Nephron progenitor cell (in vitro differentiated cells): Measurements from ENCODE around the gene SLC1A1.

ENCODE experiments used
- DNase-seq: peaks from one replicate; pipeline ENCODE4 v3.0.0; 2021
- H3K27ac Mint-ChIP-seq: 2 replicates; pipeline ENCODE4 v1.8.0; 2021; ENCODE audit warnings: mild to moderate bottlenecking, moderate library complexity, mixed read lengths
- H3K27me3 Mint-ChIP-seq: 2 replicates; pipeline ENCODE4 v1.8.0; 2021; ENCODE audit warnings: mild to moderate bottlenecking, low read depth, mixed read lengths; ENCODE audit not compliant: poor library complexity
- H3K36me3 Mint-ChIP-seq: 2 replicates; pipeline ENCODE4 v1.8.0; 2021; ENCODE audit warnings: low read depth, mixed read lengths
- H3K4me1 Mint-ChIP-seq: 2 replicates; pipeline ENCODE4 v1.8.0; 2021; ENCODE audit warnings: mixed read lengths
- H3K4me3 Mint-ChIP-seq: 2 replicates; pipeline ENCODE4 v1.8.0; 2021; ENCODE audit warnings: mild to moderate bottlenecking, moderate library complexity, mixed read lengths
- H3K9me3 Mint-ChIP-seq: 2 replicates; pipeline ENCODE4 v1.8.0; 2021; ENCODE audit warnings: mild to moderate bottlenecking, moderate library complexity, mixed read lengths
- CTCF ChIP-seq: fragments of 200-600 bp; sonication (generic); IDR thresholded peaks from 2 replicates; pipeline ENCODE4 v1.5.0; 2021; ENCODE audit warnings: antibody characterized with exemption

SLC1A1 gene

GRCh38 chr9:4581861-4582565 is 91.7 kb downstream of the SLC1A1 start:
- DNase-seq: no peak
- TF ChIP-seq CTCF: no peak
- H3K27ac Mint-ChIP-seq: no peak overlapping the region
- no peaks in the 10 kb centered on the region for H3K4me1 Mint-ChIP-seq
- H3K9me3 Mint-ChIP-seq: no peaks in the 10 kb centered on the region
- H3K27me3 Mint-ChIP-seq: peaks cover 8% of the 10 kb centered on the region
- H3K36me3 Mint-ChIP-seq: no peaks in the 10 kb centered on the region
- H3K4me3 Mint-ChIP-seq: no peak overlapping the region

GRCh38 chr9:4583001-4583400 is 92.7 kb downstream of the SLC1A1 start:
- no peaks in the 10 kb centered on the region for H3K9me3 Mint-ChIP-seq
- no peak overlapping the region for H3K27ac Mint-ChIP-seq
- no peak for TF ChIP-seq CTCF
- no peaks in the 10 kb centered on the region for H3K36me3 Mint-ChIP-seq
- H3K4me3 Mint-ChIP-seq: no peak overlapping the region
- no peak for DNase-seq
- peaks cover 8% of the 10 kb centered on the region for H3K27me3 Mint-ChIP-seq
- H3K4me1 Mint-ChIP-seq: no peaks in the 10 kb centered on the region

- TF ChIP-seq CTCF: no peak
- H3K9me3 Mint-ChIP-seq: no peaks in the 10 kb centered on the region
- H3K4me3 Mint-ChIP-seq: no peak overlapping the region
- H3K27me3 Mint-ChIP-seq: peaks cover 8% of the 10 kb centered on the region
- no peak overlapping the region for H3K27ac Mint-ChIP-seq
- DNase-seq: no peak
- H3K4me1 Mint-ChIP-seq: no peaks in the 10 kb centered on the region
- no peaks in the 10 kb centered on the region for H3K36me3 Mint-ChIP-seq
These were observed 94.4 kb downstream of the SLC1A1 start for GRCh38 chr9:4584636-4585035.

- Mint-ChIP-seq H3K4me1 (no peaks in the 10 kb centered on the region), H3K4me3 (no peak overlapping the region), H3K27ac (no peak overlapping the region), H3K27me3 (peaks cover 8% of the 10 kb centered on the region), H3K36me3 (no peaks in the 10 kb centered on the region), H3K9me3 (no peaks in the 10 kb centered on the region)
- peak; percentile 27 for DNase-seq
- no peak for TF ChIP-seq CTCF
These were observed 94.9 kb downstream of the SLC1A1 start for GRCh38 chr9:4585135-4585534.

GRCh38 chr9:4588721-4589120 is 98.5 kb downstream of the SLC1A1 start:
- Mint-ChIP-seq H3K27ac (no peak overlapping the region), H3K4me3 (no peak overlapping the region), H3K4me1 (no peaks in the 10 kb centered on the region), H3K36me3 (no peaks in the 10 kb centered on the region), H3K27me3 (peaks cover 9% of the 10 kb centered on the region), H3K9me3 (no peaks in the 10 kb centered on the region)
- no peak for TF ChIP-seq CTCF
- no peak for DNase-seq

- Mint-ChIP-seq H3K36me3 (no peaks in the 10 kb centered on the region), H3K4me3 (no peak overlapping the region), H3K4me1 (peaks cover 10% of the 10 kb centered on the region), H3K27ac (no peak overlapping the region), H3K9me3 (no peaks in the 10 kb centered on the region), H3K27me3 (peaks cover 4% of the 10 kb centered on the region)
- no peak for DNase-seq
- TF ChIP-seq CTCF: no peak
These were observed 100.3 kb downstream of the SLC1A1 start for GRCh38 chr9:4590430-4591122.
